IMR-90 (cell line): Measurements from ENCODE around the gene KRT34.

Source experiments
- POLR2A ChIP-seq: IDR thresholded peaks from 2 replicates; pipeline ENCODE4 v1.6.1; 2012; ENCODE audit warnings: mild to moderate bottlenecking, low read depth, low read length
- TF ChIP-seq, protein P1 (sequence below): conservative IDR thresholded peaks from 2 replicates; pipeline ENCODE4 v1.5.1; 2012; ENCODE audit warnings: mild to moderate bottlenecking, low read depth, low read length, improper control_type of control experiment

DNA sequence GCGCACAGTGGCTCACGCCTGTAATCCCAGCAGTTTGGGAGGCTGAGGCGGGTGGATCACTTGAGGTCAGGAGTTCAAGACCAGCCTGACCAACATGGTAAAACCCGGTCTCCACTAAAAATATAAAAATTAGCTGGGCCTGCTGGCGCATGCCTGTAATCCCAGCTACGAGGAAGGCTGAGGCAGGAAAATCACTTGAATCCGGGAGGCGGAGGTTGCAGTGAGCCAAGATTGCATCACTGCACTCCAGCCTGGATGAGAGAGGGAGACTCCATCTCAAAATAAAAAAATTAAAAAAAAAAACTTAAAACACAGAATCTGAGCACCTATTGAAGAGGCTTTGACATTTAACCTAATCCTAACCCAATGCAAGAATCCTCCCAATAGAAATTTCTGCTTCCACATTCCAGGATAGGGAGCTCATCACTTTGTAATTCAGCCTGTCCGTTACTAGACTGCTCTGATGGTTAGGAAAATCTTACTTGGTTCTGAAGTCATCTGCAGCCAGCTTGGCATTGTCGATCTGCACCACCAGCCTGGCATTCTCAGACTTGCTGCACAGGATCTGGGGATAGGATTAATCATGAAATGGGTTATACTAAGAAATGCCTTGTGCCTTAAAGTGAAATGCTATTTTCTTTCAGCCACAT lies 14.6 kb downstream of the KRT34 start:
- no peak for TF ChIP-seq POLR2A
- TF ChIP-seq, protein P1, sequence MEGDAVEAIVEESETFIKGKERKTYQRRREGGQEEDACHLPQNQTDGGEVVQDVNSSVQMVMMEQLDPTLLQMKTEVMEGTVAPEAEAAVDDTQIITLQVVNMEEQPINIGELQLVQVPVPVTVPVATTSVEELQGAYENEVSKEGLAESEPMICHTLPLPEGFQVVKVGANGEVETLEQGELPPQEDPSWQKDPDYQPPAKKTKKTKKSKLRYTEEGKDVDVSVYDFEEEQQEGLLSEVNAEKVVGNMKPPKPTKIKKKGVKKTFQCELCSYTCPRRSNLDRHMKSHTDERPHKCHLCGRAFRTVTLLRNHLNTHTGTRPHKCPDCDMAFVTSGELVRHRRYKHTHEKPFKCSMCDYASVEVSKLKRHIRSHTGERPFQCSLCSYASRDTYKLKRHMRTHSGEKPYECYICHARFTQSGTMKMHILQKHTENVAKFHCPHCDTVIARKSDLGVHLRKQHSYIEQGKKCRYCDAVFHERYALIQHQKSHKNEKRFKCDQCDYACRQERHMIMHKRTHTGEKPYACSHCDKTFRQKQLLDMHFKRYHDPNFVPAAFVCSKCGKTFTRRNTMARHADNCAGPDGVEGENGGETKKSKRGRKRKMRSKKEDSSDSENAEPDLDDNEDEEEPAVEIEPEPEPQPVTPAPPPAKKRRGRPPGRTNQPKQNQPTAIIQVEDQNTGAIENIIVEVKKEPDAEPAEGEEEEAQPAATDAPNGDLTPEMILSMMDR = no peak
